AG04450 (cell line): ENCODE data around the gene ARFGAP2. TPM values are rescaled to one million over a fixed set of nuclear protein-coding genes. Genes with fewer than 3 reads are reported as not detected.

ENCODE experiments used
- CTCF ChIA-PET: fragments of 300-600, 350-600 bp; formaldehyde crosslinking; extraction: SDS; loops from one replicate; lab custom pipeline; 2022; ENCODE audit warnings: antibody characterized with exemption, inconsistent platforms; lab: Charles Lee
- POLR2A ChIA-PET: fragments of 350-600 bp; formaldehyde crosslinking; extraction: SDS; loops from one replicate; lab custom pipeline; 2021; ENCODE audit warnings: antibody characterized with exemption, inconsistent platforms; lab: Yijun Ruan, JAX
- DNase-seq: peaks from one replicate; pipeline ENCODE4 v3.0.0-alpha.2; 2011; ENCODE audit warnings: low read depth, low spot score
- H3K27ac ChIP-seq: one replicate; pipeline ENCODE4 v1.5.1; 2012; ENCODE audit warnings: low read depth, low read length, control low read depth
- H3K27me3 ChIP-seq: one replicate; pipeline ENCODE4 v1.6.0; 2012; ENCODE audit warnings: low read length; ENCODE audit not compliant: control insufficient read depth, insufficient read depth
- H3K4me3 ChIP-seq: 2 replicates; pipeline ENCODE4 v1.5.1; 2011; ENCODE audit warnings: mild to moderate bottlenecking, low read depth, low read length, control low read depth
- H3K9me3 ChIP-seq: 2 replicates; pipeline ENCODE4 v1.5.1; 2012; ENCODE audit warnings: low read length; ENCODE audit not compliant: control insufficient read depth, insufficient read depth
- polyA plus RNA-seq: library from polyadenylated mRNA; depleted of rRNA; stranded (reverse); fragments of >200 nt; gene quantifications from 2 replicates; pipeline ENCODE4 v1.2.3, GENCODE V29; 2011
- TF ChIP-seq, protein P1 (sequence below): IDR thresholded peaks from 2 replicates; pipeline ENCODE4 v1.5.1; 2011; ENCODE audit warnings: low read depth, low read length, control low read depth, inconsistent platforms

The ARFGAP2 gene
- polyA plus RNA-seq, 1 experiment: 38.6 TPM

DNA sequence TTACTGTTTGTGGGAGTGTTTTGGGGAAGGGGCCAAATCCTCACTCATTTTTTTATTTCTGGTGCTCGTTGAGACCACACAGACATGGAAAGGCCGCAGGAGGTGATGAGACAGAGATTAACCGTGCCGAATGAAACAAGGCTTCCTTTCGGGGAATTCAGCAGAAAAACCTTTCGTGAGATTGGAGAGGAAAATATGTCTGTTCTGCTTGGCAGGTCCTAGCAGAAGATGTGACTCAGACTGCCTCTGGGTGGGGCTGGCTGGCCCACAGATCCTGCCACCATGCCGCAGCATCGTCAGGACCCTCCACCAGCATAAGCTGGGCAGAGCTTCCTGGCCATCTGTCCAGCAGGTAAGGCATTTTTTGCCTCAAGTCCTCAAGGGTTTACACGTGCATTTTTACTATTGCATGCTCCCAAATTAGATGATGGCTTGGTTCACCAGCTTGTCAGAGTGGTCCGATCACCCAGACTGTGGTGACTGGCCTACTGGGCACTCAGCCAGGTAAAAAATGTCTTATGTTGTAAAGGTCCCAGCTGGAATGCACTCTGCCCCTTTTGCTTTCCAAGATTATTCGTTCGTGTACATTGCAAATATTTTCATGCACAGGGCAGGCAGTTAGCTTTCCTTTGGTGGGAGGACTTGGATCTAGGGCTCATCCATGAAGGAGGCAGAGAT, 39.6 kb upstream of the ARFGAP2 start:
- H3K27ac ChIP-seq: peak overlapping the region; percentile 90
- no peaks in the 10 kb centered on the region; the same call in 1 of the 2 replicates for H3K9me3 ChIP-seq
- H3K27me3 ChIP-seq: no peaks in the 10 kb centered on the region
- TF ChIP-seq, protein P1, sequence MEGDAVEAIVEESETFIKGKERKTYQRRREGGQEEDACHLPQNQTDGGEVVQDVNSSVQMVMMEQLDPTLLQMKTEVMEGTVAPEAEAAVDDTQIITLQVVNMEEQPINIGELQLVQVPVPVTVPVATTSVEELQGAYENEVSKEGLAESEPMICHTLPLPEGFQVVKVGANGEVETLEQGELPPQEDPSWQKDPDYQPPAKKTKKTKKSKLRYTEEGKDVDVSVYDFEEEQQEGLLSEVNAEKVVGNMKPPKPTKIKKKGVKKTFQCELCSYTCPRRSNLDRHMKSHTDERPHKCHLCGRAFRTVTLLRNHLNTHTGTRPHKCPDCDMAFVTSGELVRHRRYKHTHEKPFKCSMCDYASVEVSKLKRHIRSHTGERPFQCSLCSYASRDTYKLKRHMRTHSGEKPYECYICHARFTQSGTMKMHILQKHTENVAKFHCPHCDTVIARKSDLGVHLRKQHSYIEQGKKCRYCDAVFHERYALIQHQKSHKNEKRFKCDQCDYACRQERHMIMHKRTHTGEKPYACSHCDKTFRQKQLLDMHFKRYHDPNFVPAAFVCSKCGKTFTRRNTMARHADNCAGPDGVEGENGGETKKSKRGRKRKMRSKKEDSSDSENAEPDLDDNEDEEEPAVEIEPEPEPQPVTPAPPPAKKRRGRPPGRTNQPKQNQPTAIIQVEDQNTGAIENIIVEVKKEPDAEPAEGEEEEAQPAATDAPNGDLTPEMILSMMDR: no peak
- CTCF ChIA-PET: interaction anchor here (0.5 to 2.5 kb wide), 4 partner anchors 9 to 139 kb away, joined by 3 to 15 read pairs (median 4); no protein-coding TSS in a partner anchor
- peak overlapping the region; percentile 80 for H3K4me3 ChIP-seq
- DNase-seq: no peak
- POLR2A ChIA-PET: interaction anchor here (0.6 to 1.6 kb wide), 4 partner anchors 12 to 71 kb away, joined by 3 to 4 read pairs (median 4); no protein-coding TSS in a partner anchor

GRCh38 chr11:47215366-47215910, 38.8 kb upstream of the ARFGAP2 start:
- Histone ChIP-seq H3K27ac (peak overlapping the region; percentile 90), H3K27me3 (no peaks in the 10 kb centered on the region), H3K9me3 (no peaks in the 10 kb centered on the region; the same call in 1 of the 2 replicates), H3K4me3 (peak overlapping the region; percentile 80)
- no peak for DNase-seq
- TF ChIP-seq, protein P1: no peak
- ChIA-PET POLR2A (interaction anchor here (0.6 to 1.9 kb wide), 10 partner anchors 8 to 254 kb away, joined by 3 to 8 read pairs (median 6); partner anchors contain the start of gene ACP2), CTCF (interaction anchor here (1.4 to 2.5 kb wide), 3 partner anchors 28 to 140 kb away, joined by 3 to 15 read pairs (median 6); no protein-coding TSS in a partner anchor)

DNA sequence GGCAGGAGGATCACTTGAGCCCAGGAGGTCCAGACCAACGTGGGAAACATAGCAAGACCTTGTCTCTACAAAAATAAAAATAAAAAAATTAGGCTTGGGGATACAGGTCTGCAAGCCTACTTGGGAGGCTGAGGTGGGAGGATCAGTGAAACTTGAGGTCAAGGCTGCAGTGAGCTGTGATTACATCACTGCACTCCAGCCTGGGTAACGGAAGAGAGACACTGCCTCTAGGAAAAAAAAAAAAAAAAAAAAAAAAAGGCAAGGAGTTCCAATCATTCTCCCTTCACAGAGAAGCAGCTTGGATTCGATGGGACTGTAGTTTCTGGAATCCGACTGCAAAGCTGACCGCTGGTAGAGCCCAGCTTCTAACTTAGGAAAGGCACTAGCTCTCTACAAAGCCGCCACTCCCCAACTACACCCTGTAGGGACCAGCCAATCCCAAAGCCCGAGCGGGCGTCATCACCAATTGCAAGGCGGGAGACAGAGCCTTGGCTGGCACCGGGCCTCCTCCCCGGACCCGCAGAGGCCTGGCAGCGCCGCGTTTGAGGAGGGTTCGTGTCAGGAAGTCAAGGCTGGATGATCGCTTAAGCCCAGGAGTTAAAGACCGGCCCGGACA, 37.4 kb upstream of the ARFGAP2 start:
- DNase-seq: no peak
- no peaks in the 10 kb centered on the region for H3K27me3 ChIP-seq
- ChIA-PET POLR2A (interaction anchor here (0.6 to 1.9 kb wide), 13 partner anchors 8 to 502 kb away, joined by 3 to 14 read pairs (median 6); partner anchors contain the start of gene ACP2), CTCF (interaction anchor here (0.5 to 2.5 kb wide), 7 partner anchors 27 to 198 kb away, joined by 3 to 15 read pairs (median 4); partner anchors contain the start of gene NR1H3)
- TF ChIP-seq, protein P1: no peak
- no peaks in the 10 kb centered on the region; the same call in 1 of the 2 replicates for H3K9me3 ChIP-seq
- H3K4me3 ChIP-seq: peak overlapping the region; percentile 80
- H3K27ac ChIP-seq: peak overlapping the region; percentile 68

GRCh38 chr11:47212938-47213337, 36.3 kb upstream of the ARFGAP2 start:
- H3K27me3 ChIP-seq: no peaks in the 10 kb centered on the region
- ChIA-PET CTCF (no interaction called here), POLR2A (no interaction called here)
- no peak overlapping the region for H3K27ac ChIP-seq
- no peaks in the 10 kb centered on the region; the same call in 1 of the 2 replicates for H3K9me3 ChIP-seq
- TF ChIP-seq, protein P1: no peak
- H3K4me3 ChIP-seq: no peak overlapping the region
- no peak for DNase-seq
